K562 (cell line): ENCODE measurements around the gene ARPC2. TPM values are rescaled to one million over a fixed set of nuclear protein-coding genes. Genes with fewer than 3 reads are reported as not detected.

Source experiments
- ATAC-seq: fragments of 200-7000 bp; cut with Tn5 transposase; 3 replicates; pipeline ENCODE4 v1.9.1; 2020; ENCODE audit warnings: moderate library complexity
- BruUV-seq: library from RNA; stranded (reverse); fragments of 400-500 nt; replicated peaks from 2 replicates; lab custom pipeline; 2021; lab: Mats Ljungman, UMichigan
- CTCF ChIA-PET: fragments of 300-600 bp; formaldehyde crosslinking; extraction: SDS; loops from one replicate; lab custom pipeline; 2021; ENCODE audit warnings: low intra/inter-chr PET ratio; lab: Yijun Ruan, JAX
- POLR2A ChIA-PET: fragments of 300-600, 350-650 bp; sonication (Branson Sonifier 250); formaldehyde crosslinking; extraction: SDS; loops from one replicate; lab custom pipeline; 2021; ENCODE audit warnings: antibody characterized with exemption, inconsistent platforms; lab: Yijun Ruan, JAX
- DNase-seq, 4 experiments: peaks; one replicate each; pipeline versions ENCODE4 v3.0.0 to v3.0.0-alpha.2; 2011 to 2018; ENCODE audit warnings: low spot score in 3 of 4, mixed read lengths in 3 of 4; ENCODE audit errors: extremely low read depth in 1 of 4
- FAIRE-seq: peaks from 2 replicates; lab custom pipeline; 2011; peaks lifted over from hg19 to GRCh38; lab: Jason Lieb, UNC
- H2AFZ ChIP-seq: 2 replicates; pipeline ENCODE4 v1.6.0; 2011; ENCODE audit warnings: low read depth, low read length, control low read depth, inconsistent platforms
- H3K27ac ChIP-seq: fragments of 200-600 bp; 3 replicates; pipeline ENCODE4 v1.8.0; 2011; ENCODE audit warnings: low read depth, mild to moderate bottlenecking, control low read depth, inconsistent platforms, low read length, moderate library complexity, mixed read lengths; ENCODE audit errors: extremely low read depth
- H3K27me3 ChIP-seq, 2 experiments: fragments of 300-600 bp in 1 of 2; 2 replicates in 1 of 2; 3 replicates in 1 of 2; pipeline versions ENCODE4 v1.6.0 to v1.8.0; 2011; ENCODE audit warnings: inconsistent platforms in 2 of 2, low read length in 2 of 2, mild to moderate bottlenecking in 1 of 2, mixed read lengths in 1 of 2, moderate library complexity in 1 of 2; ENCODE audit not compliant: control insufficient read depth in 2 of 2, insufficient read depth in 2 of 2
- H3K36me3 ChIP-seq: fragments of 300-600 bp; 3 replicates; pipeline ENCODE4 v1.8.0; 2011; ENCODE audit warnings: mild to moderate bottlenecking, low read length, inconsistent platforms; ENCODE audit not compliant: control insufficient read depth, insufficient read depth
- H3K4me1 ChIP-seq, 2 experiments: fragments of 200-600 bp in 1 of 2; replicated peaks in 1 of 2; 2 replicates in 1 of 2; 3 replicates in 1 of 2; pipeline versions ENCODE4 v1.5.1 to v1.8.0; 2011; ENCODE audit warnings: inconsistent platforms in 2 of 2, low read length in 2 of 2, mild to moderate bottlenecking in 1 of 2, mixed read lengths in 1 of 2, moderate library complexity in 1 of 2; ENCODE audit not compliant: control insufficient read depth in 2 of 2, insufficient read depth in 2 of 2
- H3K4me2 ChIP-seq: 2 replicates; pipeline ENCODE4 v1.6.1; 2011; ENCODE audit warnings: low read length, control low read depth, inconsistent platforms, mixed read lengths; ENCODE audit not compliant: insufficient read depth
- H3K4me3 ChIP-seq: fragments of 200-600 bp; sonication (generic), shearing (Covaris generic); 2 replicates; pipeline ENCODE4 v1.5.1; 2016; ENCODE audit warnings: control low read depth, inconsistent platforms
- H3K79me2 ChIP-seq: fragments of 200-600 bp; 3 replicates; pipeline ENCODE4 v1.8.0; 2011; ENCODE audit warnings: low read length, inconsistent platforms; ENCODE audit not compliant: control insufficient read depth, insufficient read depth
- H3K9ac ChIP-seq, 2 experiments: 2 replicates each; pipeline versions ENCODE4 v1.6.0 to v1.6.1; 2011; ENCODE audit warnings: low read depth in 2 of 2, low read length in 2 of 2, control low read depth in 1 of 2, inconsistent platforms in 1 of 2, mild to moderate bottlenecking in 1 of 2, mixed read lengths in 1 of 2; ENCODE audit not compliant: insufficient read depth in 1 of 2
- H3K9me1 ChIP-seq: one replicate; pipeline ENCODE4 v1.6.0; 2011; ENCODE audit warnings: inconsistent platforms, mild to moderate bottlenecking, low read length, moderate library complexity; ENCODE audit not compliant: control insufficient read depth, insufficient read depth
- H3K9me3 ChIP-seq: replicated peaks from 2 replicates; pipeline ENCODE4 v1.5.1; 2011; ENCODE audit warnings: low read depth, low read length, inconsistent platforms; ENCODE audit not compliant: control insufficient read depth, insufficient read depth
- H4K20me1 ChIP-seq: replicated peaks from 2 replicates; pipeline ENCODE4 v1.6.1; 2011; ENCODE audit warnings: low read length, inconsistent platforms, mixed read lengths; ENCODE audit not compliant: control insufficient read depth, insufficient read depth
- HDAC1 ChIP-seq, 2 experiments: fragments of 450-650 bp; IDR thresholded peaks; 2 replicates each; pipeline ENCODE4 v1.6.1; 2016 to 2017; ENCODE audit warnings: inconsistent platforms in 1 of 2, mild to moderate bottlenecking in 1 of 2, moderate library complexity in 1 of 2
- KAT7 ChIP-seq: sonication (generic); formaldehyde crosslinking; IDR thresholded peaks from 2 replicates; pipeline ENCODE4 v1.8.0; 2022; ENCODE audit warnings: missing genetic modification reagents, mild to moderate bottlenecking, borderline replicate concordance
- KDM1A ChIP-seq, 2 experiments: fragments of 450-650 bp; IDR thresholded peaks; 2 replicates each; pipeline ENCODE4 v1.6.1; 2016; ENCODE audit warnings: mild to moderate bottlenecking in 2 of 2
- NCOA2 ChIP-seq, 2 experiments: fragments of 450-650 bp; IDR thresholded peaks; 2 replicates each; pipeline ENCODE4 v1.6.1; 2018; ENCODE audit warnings: mild to moderate bottlenecking in 2 of 2, moderate library complexity in 1 of 2; ENCODE audit not compliant: partially characterized antibody in 2 of 2
- PCBP1 ChIP-seq: fragments of 200-400 bp; formaldehyde crosslinking; IDR thresholded peaks from 2 replicates; pipeline ENCODE4 v1.6.1; 2018; ENCODE audit warnings: mild to moderate bottlenecking, low read depth, low read length; ENCODE audit not compliant: poor library complexity, severe bottlenecking
- RBFOX2 ChIP-seq: fragments of 200-400 bp; formaldehyde crosslinking; IDR thresholded peaks from 2 replicates; pipeline ENCODE4 v1.6.1; 2017; ENCODE audit warnings: low read depth, mild to moderate bottlenecking, low read length, moderate library complexity
- RCOR1 ChIP-seq, 2 experiments: IDR thresholded peaks; 2 replicates each; pipeline ENCODE4 v1.6.1; 2012; ENCODE audit warnings: low read depth in 2 of 2, low read length in 2 of 2, borderline replicate concordance in 1 of 2, improper control_type of control experiment in 1 of 2
- TAF9B ChIP-seq: fragments of 450-650 bp; IDR thresholded peaks from 2 replicates; pipeline ENCODE4 v1.6.1; 2018; ENCODE audit warnings: mild to moderate bottlenecking; ENCODE audit not compliant: partially characterized antibody
- ZNF121 ChIP-seq: sonication (generic); formaldehyde crosslinking; conservative IDR thresholded peaks from 2 replicates; pipeline ENCODE4 v1.8.0; 2022; ENCODE audit warnings: missing genetic modification reagents
- ZZZ3 ChIP-seq: fragments of 450-650 bp; IDR thresholded peaks from 2 replicates; pipeline ENCODE4 v1.6.1; 2016; ENCODE audit warnings: antibody characterized with exemption, mild to moderate bottlenecking, moderate library complexity
- WGBS: fragments of 100-300 bp; shearing (Covaris generic); methylation state at CpG from one replicate; pipeline ENCODE4 v1.1.6; 2016; ENCODE audit warnings: low coverage, mixed read lengths; ENCODE audit not compliant: insufficient coverage; ENCODE audit errors: missing lambda C conversion rate; 5-methylcytosine and 5-hydroxymethylcytosine counted together
- in situ Hi-C: fragments of 300-500 bp; cut with MboI; formaldehyde crosslinking; loops from 4 replicates; pipeline ENCODE4 v1.15.0; 2018; ENCODE audit warnings: inconsistent platforms, mixed read lengths
- intact Hi-C: fragments of 100-400 bp; cut with micrococcal nuclease; formaldehyde crosslinking; loops from 2 replicates; pipeline ENCODE4 v1.14.2; 2022
- polyA plus RNA-seq, 8 experiments: library from polyadenylated mRNA; depleted of rRNA in 4 of 8; stranded (reverse) in 5 of 8; unstranded in 3 of 8; fragments of >200 nt; fragmentation: Nextera tagmentation in 2 of 8; fragmentation: Illumina TruSeq in 1 of 8; extraction: Ambion mirVana in 2 of 8; extraction: Trizol in 1 of 8; gene quantifications; 2 replicates each; pipeline versions ENCODE4 v1.2.1 to v1.2.3, GENCODE V29; 2011 to 2014; ENCODE audit warnings: inconsistent platforms in 1 of 8, missing spikeins in 1 of 8
- total RNA-seq, 7 experiments: library from RNA; depleted of rRNA in 6 of 7; stranded (reverse); fragments of >200 nt in 6 of 7; fragmentation: Illumina TruSeq in 2 of 7; extraction: Trizol in 2 of 7; gene quantifications; 2 replicates each; pipeline versions ENCODE4 v1.2.1 to v1.2.3, GENCODE V29; 2011 to 2021; ENCODE audit warnings: low replicate concordance in 1 of 7
- TF ChIP-seq, protein P1 (sequence below), 3 experiments: fragments of 200-800 bp in 1 of 3; fragments of 250-450 bp in 1 of 3; fragments of 450-650 bp in 1 of 3; sonication (Bioruptor Pico) in 1 of 3; sonication (Bioruptor generic) in 1 of 3; formaldehyde crosslinking in 1 of 3; IDR thresholded peaks; 2 replicates each; pipeline versions ENCODE4 v1.6.1 to v1.8.0; 2016 to 2022; ENCODE audit warnings: mild to moderate bottlenecking in 2 of 3, missing genetic modification characterization in 2 of 3, missing compliant biosample characterization in 1 of 3, moderate library complexity in 1 of 3
- TF ChIP-seq, protein P2 (sequence below): fragments of 200-800 bp; sonication (Bioruptor generic); IDR thresholded peaks from 2 replicates; pipeline ENCODE4 v1.6.1; 2017; ENCODE audit warnings: missing genetic modification characterization, missing compliant biosample characterization
- TF ChIP-seq, protein P3 (sequence below), 2 experiments: fragments of 450-650 bp; IDR thresholded peaks; 2 replicates each; pipeline ENCODE4 v1.6.1; 2016

Gene ARPC2
- total and polyA plus RNA-seq, 9 of the 15 experiments (the other 6 are each of a cell fraction or from before 2014, with no cell fraction given) = 81.9 to 187 (median 103) TPM

DNA sequence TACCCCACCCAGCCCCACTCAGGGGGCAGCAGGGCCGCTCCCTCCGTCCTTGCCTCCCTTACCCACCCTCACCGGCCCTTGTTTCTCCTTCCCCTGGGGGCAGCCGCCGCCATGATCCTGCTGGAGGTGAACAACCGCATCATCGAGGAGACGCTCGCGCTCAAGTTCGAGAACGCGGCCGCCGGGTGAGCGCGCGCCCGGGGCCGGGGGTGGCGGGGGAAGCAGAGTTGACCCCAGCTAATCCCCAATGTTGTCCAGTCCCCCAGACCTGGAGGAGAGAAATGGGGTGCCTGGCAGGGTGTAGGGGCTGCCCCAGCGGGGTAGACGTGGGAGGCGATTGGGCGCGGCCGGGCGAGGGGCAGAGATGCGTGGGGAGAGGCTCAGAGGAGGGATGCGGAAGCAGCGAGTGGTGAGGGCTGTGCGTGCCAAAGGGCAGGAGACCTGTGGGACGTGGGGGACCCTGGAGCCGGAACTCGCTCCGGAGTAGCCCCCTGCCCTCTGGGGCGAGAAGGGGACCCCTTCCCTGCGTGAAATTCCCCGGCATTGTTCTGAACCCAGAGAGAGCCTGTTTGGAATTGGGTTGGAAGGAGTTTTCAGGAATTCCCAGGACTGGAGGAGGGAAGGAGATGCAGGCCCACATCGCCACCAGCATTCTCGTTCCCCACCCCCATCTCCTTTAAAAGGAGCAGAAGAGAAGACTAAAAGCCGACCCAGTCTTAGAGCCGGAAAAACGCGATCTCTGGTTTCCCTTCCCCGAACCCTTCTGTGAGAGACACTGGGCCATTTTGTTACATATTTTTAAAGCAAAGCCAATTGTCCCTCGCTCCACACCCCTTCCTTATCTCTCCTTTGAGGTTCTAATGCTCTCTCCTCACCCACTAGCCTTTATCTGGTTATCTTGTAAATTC, 625 bp downstream of the ARPC2 start:
- WGBS = under 1% methylated on average over 28 of the region's 47 CpGs
- H3K9me3 ChIP-seq = no peaks in the 10 kb centered on the region
- FAIRE-seq (no peak), ATAC-seq (peak; percentile 75), DNase-seq (peak in 2 of 4 experiments; percentile 36 to 39)
- H4K20me1 ChIP-seq = peaks cover 13% of the 10 kb centered on the region; the same call in 1 of the 2 replicates
- H2AFZ ChIP-seq = peak overlapping the region; percentile 70
- TSS peak; percentile 51 for BruUV-seq
- in situ Hi-C loops = no loop called here
- H3K4me2 ChIP-seq = peak overlapping the region; percentile 87
- no peaks in the 10 kb centered on the region for H3K9me1 ChIP-seq
- no peaks in the 10 kb centered on the region for H3K27me3 ChIP-seq
- ChIA-PET CTCF (no interaction called here), POLR2A (interaction anchor here (0.6 to 1.0 kb wide), 3 partner anchors 17 to 390 kb away, joined by 3 to 4 read pairs (median 3); partner anchors contain the start of gene PLCD4)
- H3K27ac ChIP-seq = peak overlapping the region; percentile 90
- H3K9ac ChIP-seq = peak overlapping the region; percentile 79 to 98
- peaks cover 19% of the 10 kb centered on the region; the same call in 2 of the 3 replicates for H3K36me3 ChIP-seq
- H3K79me2 ChIP-seq = peaks cover 52% of the 10 kb centered on the region
- intact Hi-C loops = no loop called here
- peaks cover 12 to 15% of the 10 kb centered on the region in 2 experiments for H3K4me1 ChIP-seq
- H3K4me3 ChIP-seq = peak overlapping the region; percentile 98
- TF ChIP-seq, protein P1, sequence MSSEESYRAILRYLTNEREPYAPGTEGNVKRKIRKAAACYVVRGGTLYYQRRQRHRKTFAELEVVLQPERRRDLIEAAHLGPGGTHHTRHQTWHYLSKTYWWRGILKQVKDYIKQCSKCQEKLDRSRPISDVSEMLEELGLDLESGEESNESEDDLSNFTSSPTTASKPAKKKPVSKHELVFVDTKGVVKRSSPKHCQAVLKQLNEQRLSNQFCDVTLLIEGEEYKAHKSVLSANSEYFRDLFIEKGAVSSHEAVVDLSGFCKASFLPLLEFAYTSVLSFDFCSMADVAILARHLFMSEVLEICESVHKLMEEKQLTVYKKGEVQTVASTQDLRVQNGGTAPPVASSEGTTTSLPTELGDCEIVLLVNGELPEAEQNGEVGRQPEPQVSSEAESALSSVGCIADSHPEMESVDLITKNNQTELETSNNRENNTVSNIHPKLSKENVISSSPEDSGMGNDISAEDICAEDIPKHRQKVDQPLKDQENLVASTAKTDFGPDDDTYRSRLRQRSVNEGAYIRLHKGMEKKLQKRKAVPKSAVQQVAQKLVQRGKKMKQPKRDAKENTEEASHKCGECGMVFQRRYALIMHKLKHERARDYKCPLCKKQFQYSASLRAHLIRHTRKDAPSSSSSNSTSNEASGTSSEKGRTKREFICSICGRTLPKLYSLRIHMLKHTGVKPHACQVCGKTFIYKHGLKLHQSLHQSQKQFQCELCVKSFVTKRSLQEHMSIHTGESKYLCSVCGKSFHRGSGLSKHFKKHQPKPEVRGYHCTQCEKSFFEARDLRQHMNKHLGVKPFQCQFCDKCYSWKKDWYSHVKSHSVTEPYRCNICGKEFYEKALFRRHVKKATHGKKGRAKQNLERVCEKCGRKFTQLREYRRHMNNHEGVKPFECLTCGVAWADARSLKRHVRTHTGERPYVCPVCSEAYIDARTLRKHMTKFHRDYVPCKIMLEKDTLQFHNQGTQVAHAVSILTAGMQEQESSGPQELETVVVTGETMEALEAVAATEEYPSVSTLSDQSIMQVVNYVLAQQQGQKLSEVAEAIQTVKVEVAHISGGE (CRISPR knock-in tag; IDR thresholded peaks at IDR 0.05) = peak in 1 of 3 experiments; percentile 13; a peak in 1 of 6 replicates
- no peak for TF ChIP-seq ZZZ3
- TF ChIP-seq, protein P2, sequence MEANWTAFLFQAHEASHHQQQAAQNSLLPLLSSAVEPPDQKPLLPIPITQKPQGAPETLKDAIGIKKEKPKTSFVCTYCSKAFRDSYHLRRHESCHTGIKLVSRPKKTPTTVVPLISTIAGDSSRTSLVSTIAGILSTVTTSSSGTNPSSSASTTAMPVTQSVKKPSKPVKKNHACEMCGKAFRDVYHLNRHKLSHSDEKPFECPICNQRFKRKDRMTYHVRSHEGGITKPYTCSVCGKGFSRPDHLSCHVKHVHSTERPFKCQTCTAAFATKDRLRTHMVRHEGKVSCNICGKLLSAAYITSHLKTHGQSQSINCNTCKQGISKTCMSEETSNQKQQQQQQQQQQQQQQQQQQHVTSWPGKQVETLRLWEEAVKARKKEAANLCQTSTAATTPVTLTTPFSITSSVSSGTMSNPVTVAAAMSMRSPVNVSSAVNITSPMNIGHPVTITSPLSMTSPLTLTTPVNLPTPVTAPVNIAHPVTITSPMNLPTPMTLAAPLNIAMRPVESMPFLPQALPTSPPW (CRISPR knock-in tag) = no peak; the same call in 1 of the 2 replicates
- no peak for TF ChIP-seq ZNF121
- TF ChIP-seq NCOA2 (IDR thresholded peaks at IDR 0.05; ENCODE audit: partially characterized antibody in 2 of 2) = no peak
- no peak for TF ChIP-seq TAF9B
- TF ChIP-seq KAT7 (CRISPR knock-in tag) = peak; percentile 73; the same call in 1 of the 2 replicates
- TF ChIP-seq HDAC1 (IDR thresholded peaks at IDR 0.05) = peak in 1 of 2 experiments; percentile 28; a peak in 1 of 4 replicates
- TF ChIP-seq, protein P3, sequence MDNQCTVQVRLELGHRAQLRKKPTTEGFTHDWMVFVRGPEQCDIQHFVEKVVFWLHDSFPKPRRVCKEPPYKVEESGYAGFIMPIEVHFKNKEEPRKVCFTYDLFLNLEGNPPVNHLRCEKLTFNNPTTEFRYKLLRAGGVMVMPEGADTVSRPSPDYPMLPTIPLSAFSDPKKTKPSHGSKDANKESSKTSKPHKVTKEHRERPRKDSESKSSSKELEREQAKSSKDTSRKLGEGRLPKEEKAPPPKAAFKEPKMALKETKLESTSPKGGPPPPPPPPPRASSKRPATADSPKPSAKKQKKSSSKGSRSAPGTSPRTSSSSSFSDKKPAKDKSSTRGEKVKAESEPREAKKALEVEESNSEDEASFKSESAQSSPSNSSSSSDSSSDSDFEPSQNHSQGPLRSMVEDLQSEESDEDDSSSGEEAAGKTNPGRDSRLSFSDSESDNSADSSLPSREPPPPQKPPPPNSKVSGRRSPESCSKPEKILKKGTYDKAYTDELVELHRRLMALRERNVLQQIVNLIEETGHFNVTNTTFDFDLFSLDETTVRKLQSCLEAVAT (IDR thresholded peaks at IDR 0.05) = no peak
- peak; percentile 65 to 80 for TF ChIP-seq KDM1A (IDR thresholded peaks at IDR 0.05)
- peak; percentile 71 for TF ChIP-seq RBFOX2
- peak; percentile 60 for TF ChIP-seq PCBP1
- peak in 1 of 2 experiments; percentile 81; a peak in 2 of 4 replicates for TF ChIP-seq RCOR1 (IDR thresholded peaks at IDR 0.05; ENCODE audit: borderline replicate concordance in 1 of 2, low read depth in 2 of 2, low read length in 2 of 2)
